Eye (tissue), 1 donor: ENCODE results near the gene DLG4.

ENCODE experiments used
- DNase-seq: peaks from one replicate; pipeline ENCODE4 v3.0.0-alpha.2; 2015

The DLG4 gene

DNA sequence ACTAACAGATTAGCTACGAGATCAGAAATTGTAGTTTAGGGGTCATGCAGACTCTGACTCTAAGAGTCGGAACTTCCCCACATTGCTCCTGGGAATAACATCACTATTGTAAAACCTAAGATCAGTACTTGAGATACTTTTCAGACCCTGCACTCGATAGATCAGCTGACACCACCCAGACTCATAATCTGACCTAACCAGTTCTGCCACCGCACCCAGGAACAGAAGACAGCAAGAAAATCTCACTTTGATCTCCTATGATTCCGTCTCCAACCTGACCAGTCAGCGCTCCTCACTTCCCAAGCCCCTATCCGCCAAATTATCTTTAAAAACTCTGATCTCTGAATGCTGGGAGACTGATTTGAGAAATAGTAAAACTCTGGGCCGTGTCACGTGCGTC, 77.8 kb downstream of the DLG4 start:
- no peak for DNase-seq

DNA sequence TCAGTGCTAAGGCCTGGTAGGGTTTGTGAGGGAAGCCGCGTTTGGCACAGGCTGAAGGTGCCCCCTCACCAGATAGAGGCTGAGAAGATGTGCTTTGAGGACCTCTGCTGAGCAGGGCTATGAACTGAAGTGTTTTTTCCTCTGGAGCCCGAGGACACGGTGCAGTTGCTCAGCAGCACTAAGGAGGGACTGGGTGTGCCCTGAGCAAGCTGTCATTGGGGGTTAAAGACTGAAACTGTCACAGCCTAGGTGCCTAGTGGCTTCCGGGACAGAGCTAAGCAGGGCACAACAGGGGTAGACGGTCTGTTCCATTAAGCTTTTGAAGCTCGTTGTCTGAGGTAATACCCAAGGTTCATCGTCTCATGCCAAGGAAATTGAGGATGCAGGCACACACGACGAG, 80.2 kb downstream of the DLG4 start:
- DNase-seq, result no peak

DNA sequence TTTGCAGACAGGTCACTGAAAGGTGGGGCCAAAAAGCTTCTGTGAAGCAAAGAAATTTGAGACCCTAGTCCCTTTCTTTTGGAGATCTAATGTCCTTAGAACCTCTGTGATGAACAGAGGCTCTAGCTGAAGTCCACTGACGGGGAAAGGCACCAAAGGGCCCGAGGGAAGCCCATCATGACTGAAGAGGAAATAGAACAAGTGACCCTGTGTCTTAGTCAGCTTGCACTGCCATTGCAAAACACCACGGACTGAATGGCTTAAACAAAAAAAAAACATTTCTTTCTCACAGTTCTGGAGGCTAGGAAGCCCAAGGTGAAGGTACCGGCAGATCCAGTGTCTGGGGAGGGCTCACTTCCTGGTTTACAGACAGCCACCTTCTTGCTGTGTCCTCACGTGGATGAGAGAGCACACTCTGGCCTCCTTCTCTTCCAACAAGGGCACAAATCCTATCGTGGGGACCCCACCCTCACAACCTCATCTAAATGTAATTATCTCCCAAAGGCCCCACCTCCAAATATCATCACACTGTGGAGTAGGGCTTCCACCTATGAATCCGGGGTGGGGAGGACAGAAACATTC, 80.7 kb downstream of the DLG4 start:
- DNase-seq, result no peak

DNA sequence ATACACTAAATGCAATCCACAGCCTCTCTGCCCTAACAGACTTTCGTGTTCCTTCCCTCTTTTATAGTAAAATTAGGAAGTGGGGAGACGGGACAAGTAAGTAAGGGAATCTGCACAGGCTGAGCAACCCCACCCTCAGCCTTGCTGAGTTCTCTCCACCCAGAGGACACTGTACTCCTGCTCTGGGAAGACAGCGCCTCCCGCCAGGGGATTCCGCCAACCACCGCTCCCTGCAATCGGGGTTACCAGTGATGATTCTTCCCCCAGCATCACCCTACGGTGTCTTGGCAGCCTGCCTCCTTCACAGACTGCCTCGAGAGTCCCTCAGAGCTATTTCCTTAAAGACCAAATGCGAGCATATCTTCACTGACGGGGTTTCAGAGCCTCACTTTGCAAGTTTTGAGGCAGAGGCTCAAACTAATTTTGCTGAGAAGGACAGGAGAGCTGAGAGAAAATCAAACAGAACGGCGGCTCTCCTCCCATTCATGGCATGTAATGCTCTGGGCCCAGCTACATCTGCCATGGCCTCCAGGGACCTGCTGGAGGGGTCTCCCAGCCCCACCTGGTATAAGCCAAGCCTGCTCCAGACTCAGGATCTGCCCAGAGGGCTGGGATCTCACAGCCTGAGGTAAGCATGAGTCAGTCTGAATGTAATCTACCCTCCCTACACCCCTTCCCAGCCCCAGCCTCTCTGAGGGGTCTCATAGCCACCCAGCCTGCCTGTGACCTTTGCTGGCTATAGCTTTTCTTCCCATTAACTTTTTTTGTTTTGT, 82.3 kb downstream of the DLG4 start:
- no peak for DNase-seq
